ENCODE results near the gene ACTBL2. TPM values are rescaled to one million over a fixed set of nuclear protein-coding genes. Genes with fewer than 3 reads are reported as not detected.

Gene ACTBL2
- total and polyA plus RNA-seq, 2 of the 13 experiments (the other 11 are each of a cell fraction or from before 2014, with no cell fraction given) = not detected

DNA sequence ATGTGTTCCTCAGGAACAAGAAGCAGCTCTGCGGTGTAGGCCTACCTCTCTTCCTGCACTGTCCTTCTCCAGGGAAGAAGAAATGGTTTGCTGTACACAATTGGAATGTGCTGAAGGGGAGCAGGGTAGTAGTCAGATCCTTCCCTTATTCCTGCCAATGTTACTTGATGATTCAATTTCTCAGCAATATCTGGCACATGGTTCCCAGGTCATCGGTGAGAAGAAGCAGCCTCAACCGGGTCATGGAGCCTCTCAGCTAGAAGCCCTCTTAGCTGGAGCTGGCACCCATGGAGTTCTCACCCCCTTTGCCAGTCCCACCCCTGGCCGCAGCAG is 36.9 kb downstream of the ACTBL2 start:
- Histone ChIP-seq H3K9me3 (ENCODE audit: low read length) (no peaks in the 10 kb centered on the region), H4K20me1 (ENCODE audit: insufficient read depth, low read length) (no peaks in the 10 kb centered on the region), H3K4me1 (ENCODE audit: insufficient read depth, low read length) (no peaks in the 10 kb centered on the region), H3K4me2 (ENCODE audit: low read depth, low read length) (no peak overlapping the region), H3K79me2 (ENCODE audit: insufficient read depth, low read length) (no peaks in the 10 kb centered on the region), H3K9ac (ENCODE audit: insufficient read depth, low read depth, low read length) (no peak overlapping the region), H3K4me3 (replicated peaks in 1 of 3; ENCODE audit: insufficient read depth in 1 of 3, low read depth in 2 of 3, low read length in 3 of 3) (no peak overlapping the region), H2AFZ (ENCODE audit: low read length) (no peak overlapping the region), H3K27me3 (ENCODE audit: control insufficient read depth in 1 of 2, insufficient read depth in 2 of 2, low read length in 2 of 2) (no peaks in the 10 kb centered on the region), H3K27ac (ENCODE audit: extremely low read length, insufficient read depth, low read length) (no peak overlapping the region), H3K36me3 (replicated peaks in 1 of 2; ENCODE audit: control insufficient read depth in 1 of 2, insufficient read depth in 2 of 2, low read length in 2 of 2) (no peaks in the 10 kb centered on the region)
- no peak for ATAC-seq
- FAIRE-seq = no peak
- in situ Hi-C loops (cut with HindIII; ENCODE audit: extremely low pct_ligation_motif_present, low pct_unique_long_range_greater_than_20kb) = no loop called here
- POLR2A ChIA-PET = no interaction called here
- TF ChIP-seq GZF1 (CRISPR knock-in tag; IDR thresholded peaks at IDR 0.05) (no peak), ZNF12 (CRISPR knock-in tag; IDR thresholded peaks at IDR 0.05) (no peak), ZNF75D (CRISPR knock-in tag; IDR thresholded peaks at IDR 0.05; ENCODE audit: borderline replicate concordance) (no peak), ZNF788 (CRISPR knock-in tag; IDR thresholded peaks at IDR 0.05; ENCODE audit: borderline replicate concordance) (no peak), SMAD9 (CRISPR knock-in tag; IDR thresholded peaks at IDR 0.05) (no peak), PLRG1 (conservative IDR thresholded peaks at IDR 0.05) (no peak)
- TF ChIP-seq, protein P1, sequence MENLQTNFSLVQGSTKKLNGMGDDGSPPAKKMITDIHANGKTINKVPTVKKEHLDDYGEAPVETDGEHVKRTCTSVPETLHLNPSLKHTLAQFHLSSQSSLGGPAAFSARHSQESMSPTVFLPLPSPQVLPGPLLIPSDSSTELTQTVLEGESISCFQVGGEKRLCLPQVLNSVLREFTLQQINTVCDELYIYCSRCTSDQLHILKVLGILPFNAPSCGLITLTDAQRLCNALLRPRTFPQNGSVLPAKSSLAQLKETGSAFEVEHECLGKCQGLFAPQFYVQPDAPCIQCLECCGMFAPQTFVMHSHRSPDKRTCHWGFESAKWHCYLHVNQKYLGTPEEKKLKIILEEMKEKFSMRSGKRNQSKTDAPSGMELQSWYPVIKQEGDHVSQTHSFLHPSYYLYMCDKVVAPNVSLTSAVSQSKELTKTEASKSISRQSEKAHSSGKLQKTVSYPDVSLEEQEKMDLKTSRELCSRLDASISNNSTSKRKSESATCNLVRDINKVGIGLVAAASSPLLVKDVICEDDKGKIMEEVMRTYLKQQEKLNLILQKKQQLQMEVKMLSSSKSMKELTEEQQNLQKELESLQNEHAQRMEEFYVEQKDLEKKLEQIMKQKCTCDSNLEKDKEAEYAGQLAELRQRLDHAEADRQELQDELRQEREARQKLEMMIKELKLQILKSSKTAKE (CRISPR knock-in tag; IDR thresholded peaks at IDR 0.05; ENCODE audit: borderline replicate concordance) = no peak
- TF ChIP-seq, protein P2, sequence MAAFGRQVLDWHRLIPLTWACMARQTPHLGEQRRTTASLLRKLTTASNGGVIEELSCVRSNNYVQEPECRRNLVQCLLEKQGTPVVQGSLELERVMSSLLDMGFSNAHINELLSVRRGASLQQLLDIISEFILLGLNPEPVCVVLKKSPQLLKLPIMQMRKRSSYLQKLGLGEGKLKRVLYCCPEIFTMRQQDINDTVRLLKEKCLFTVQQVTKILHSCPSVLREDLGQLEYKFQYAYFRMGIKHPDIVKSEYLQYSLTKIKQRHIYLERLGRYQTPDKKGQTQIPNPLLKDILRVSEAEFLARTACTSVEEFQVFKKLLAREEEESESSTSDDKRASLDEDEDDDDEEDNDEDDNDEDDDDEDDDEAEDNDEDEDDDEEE (CRISPR knock-in tag; IDR thresholded peaks at IDR 0.05) = no peak
- no peak for DNase-seq (ENCODE audit: low spot score)
- WGBS (ENCODE audit: low lambda C conversion rate) = 33% methylated on average over 4 of the region's 4 CpGs
- BruUV-seq (replicated peaks) = no TSS peak
- intact Hi-C loops (cut with micrococcal nuclease; ENCODE audit: unreplicated experiment) = no loop called here
- CTCF ChIA-PET (ENCODE audit: low intra/inter-chr PET ratio, low total read pairs) = no interaction called here

Measured in HepG2 (cell line).